ENCODE results near the gene STK17A.

Gene STK17A

DNA sequence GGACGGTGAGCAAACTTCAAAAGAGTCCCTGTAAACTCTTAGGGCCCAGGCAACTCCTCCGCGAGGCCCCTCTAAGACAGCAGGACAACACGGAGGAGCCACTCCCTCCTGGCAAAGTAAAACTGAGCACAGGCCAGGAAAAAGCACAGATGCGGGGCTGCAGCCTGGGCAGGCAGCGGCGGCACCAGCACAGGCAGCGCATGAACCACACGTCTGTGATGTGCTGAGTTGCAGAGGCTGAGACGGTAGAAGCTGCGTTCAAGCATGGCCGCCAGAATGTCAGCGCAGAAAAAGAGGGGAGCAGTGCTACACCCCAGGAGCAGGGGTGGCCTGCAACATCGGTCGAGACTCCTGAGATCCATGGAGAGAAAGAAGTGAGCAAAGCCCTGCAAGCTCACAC, 46.1 kb upstream of the STK17A start:
- DNase-seq (ENCODE audit: low spot score) (no peak), ATAC-seq (ENCODE audit: low read depth) (no peak)
- H3K4me1 ChIP-seq (ENCODE audit: insufficient read depth, poor library complexity, severe bottlenecking), result peaks cover 16% of the 10 kb centered on the region
- H3K4me3 ChIP-seq (ENCODE audit: severe bottlenecking), result no peak overlapping the region
- H3K36me3 ChIP-seq (ENCODE audit: low read depth), result no peaks in the 10 kb centered on the region
- H3K27ac ChIP-seq (ENCODE audit: poor library complexity, severe bottlenecking), result peak overlapping the region; percentile 46
- H3K27me3 ChIP-seq (ENCODE audit: insufficient read depth, poor library complexity, severe bottlenecking), result no peaks in the 10 kb centered on the region
- H3K9me3 ChIP-seq (ENCODE audit: severe bottlenecking), result no peaks in the 10 kb centered on the region
- TF ChIP-seq, protein P1, sequence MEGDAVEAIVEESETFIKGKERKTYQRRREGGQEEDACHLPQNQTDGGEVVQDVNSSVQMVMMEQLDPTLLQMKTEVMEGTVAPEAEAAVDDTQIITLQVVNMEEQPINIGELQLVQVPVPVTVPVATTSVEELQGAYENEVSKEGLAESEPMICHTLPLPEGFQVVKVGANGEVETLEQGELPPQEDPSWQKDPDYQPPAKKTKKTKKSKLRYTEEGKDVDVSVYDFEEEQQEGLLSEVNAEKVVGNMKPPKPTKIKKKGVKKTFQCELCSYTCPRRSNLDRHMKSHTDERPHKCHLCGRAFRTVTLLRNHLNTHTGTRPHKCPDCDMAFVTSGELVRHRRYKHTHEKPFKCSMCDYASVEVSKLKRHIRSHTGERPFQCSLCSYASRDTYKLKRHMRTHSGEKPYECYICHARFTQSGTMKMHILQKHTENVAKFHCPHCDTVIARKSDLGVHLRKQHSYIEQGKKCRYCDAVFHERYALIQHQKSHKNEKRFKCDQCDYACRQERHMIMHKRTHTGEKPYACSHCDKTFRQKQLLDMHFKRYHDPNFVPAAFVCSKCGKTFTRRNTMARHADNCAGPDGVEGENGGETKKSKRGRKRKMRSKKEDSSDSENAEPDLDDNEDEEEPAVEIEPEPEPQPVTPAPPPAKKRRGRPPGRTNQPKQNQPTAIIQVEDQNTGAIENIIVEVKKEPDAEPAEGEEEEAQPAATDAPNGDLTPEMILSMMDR (IDR thresholded peaks at IDR 0.05; ENCODE audit: poor library complexity, severe bottlenecking), result no peak

DNA sequence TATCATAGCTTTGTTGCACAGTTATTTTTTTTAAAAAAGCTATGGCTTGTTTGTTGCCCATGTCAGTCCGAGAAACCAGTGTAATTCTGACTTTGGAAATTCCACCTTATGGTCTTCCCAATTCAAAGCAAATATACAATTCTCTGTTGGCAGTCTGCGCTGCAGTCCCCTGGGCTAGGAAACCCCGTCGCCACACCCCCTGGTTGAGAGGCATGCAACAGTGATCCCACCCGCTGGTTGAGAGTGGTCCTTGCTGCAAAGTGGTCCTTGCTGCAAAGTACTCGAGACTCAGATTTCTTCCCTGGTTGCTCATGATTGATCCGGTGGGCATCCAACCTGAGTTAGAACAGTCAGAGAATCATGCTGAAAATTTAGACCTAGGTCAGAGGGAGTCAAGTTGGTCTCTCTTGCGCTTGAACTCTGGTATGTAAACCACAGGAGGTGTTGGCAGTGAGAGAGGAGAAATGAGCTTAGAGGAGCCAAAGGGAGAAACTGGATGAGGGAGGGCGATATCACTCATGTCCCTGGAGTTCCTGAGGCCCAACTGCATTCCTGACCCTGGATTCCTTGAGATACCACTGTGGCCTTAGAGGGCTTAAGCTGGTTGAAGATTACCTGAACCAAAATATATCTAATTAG, 45.0 kb upstream of the STK17A start:
- no peaks in the 10 kb centered on the region for H3K9me3 ChIP-seq (ENCODE audit: severe bottlenecking)
- H3K36me3 ChIP-seq (ENCODE audit: low read depth), result no peaks in the 10 kb centered on the region
- TF ChIP-seq, protein P1 (IDR thresholded peaks at IDR 0.05; ENCODE audit: poor library complexity, severe bottlenecking), result no peak
- H3K4me1 ChIP-seq (ENCODE audit: insufficient read depth, poor library complexity, severe bottlenecking), result peaks cover 16% of the 10 kb centered on the region
- no peaks in the 10 kb centered on the region for H3K27me3 ChIP-seq (ENCODE audit: insufficient read depth, poor library complexity, severe bottlenecking)
- DNase-seq (ENCODE audit: low spot score), result no peak
- H3K27ac ChIP-seq (ENCODE audit: poor library complexity, severe bottlenecking), result no peak overlapping the region
- H3K4me3 ChIP-seq (ENCODE audit: severe bottlenecking), result no peak overlapping the region
- no peak for ATAC-seq (ENCODE audit: low read depth)

DNA sequence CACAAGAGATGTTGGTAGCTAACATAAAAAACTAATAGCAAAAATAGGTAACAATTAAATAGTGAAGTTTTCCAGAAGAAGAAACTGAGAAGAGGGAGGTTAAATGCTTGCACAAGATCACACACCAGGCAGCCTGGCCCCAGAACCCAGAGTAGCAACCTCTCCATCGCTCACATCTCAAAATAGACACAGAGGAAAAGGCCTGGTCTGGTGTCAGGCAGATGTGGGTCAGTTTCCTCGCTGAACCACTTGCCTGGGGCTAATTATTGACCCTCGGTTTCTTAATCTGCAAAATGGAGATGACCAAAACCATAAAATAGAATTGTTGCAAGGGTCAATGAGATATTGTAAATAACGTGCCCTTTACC, 44.5 kb upstream of the STK17A start:
- no peaks in the 10 kb centered on the region for H3K9me3 ChIP-seq (ENCODE audit: severe bottlenecking)
- no peak for DNase-seq (ENCODE audit: low spot score)
- H3K4me3 ChIP-seq (ENCODE audit: severe bottlenecking), result no peak overlapping the region
- no peaks in the 10 kb centered on the region for H3K27me3 ChIP-seq (ENCODE audit: insufficient read depth, poor library complexity, severe bottlenecking)
- H3K27ac ChIP-seq (ENCODE audit: poor library complexity, severe bottlenecking), result no peak overlapping the region
- ATAC-seq (ENCODE audit: low read depth), result no peak
- peaks cover 16% of the 10 kb centered on the region for H3K4me1 ChIP-seq (ENCODE audit: insufficient read depth, poor library complexity, severe bottlenecking)
- TF ChIP-seq, protein P1 (IDR thresholded peaks at IDR 0.05; ENCODE audit: poor library complexity, severe bottlenecking), result no peak
- no peaks in the 10 kb centered on the region for H3K36me3 ChIP-seq (ENCODE audit: low read depth)

DNA sequence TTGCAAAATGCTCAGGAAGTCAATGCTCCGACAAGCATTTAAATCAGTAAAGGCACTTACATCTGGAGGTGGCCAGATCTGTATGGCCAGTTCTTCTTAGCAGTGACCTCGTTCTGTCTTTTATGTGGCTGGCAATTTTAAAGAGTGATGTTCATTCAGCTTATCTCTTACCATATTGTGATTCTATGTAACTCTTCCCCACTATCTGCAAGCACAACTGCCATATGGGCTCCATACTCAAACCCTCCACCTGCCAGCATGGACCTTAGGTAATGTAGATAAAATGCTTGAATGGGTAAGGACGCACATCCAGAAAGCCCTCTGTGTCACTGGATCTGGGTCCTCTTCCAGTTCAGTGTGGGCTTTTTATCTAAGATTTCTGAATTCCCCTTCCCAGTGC, 42.4 kb upstream of the STK17A start:
- TF ChIP-seq, protein P1 (IDR thresholded peaks at IDR 0.05; ENCODE audit: poor library complexity, severe bottlenecking), result no peak
- peaks cover 10% of the 10 kb centered on the region for H3K4me1 ChIP-seq (ENCODE audit: insufficient read depth, poor library complexity, severe bottlenecking)
- no peaks in the 10 kb centered on the region for H3K9me3 ChIP-seq (ENCODE audit: severe bottlenecking)
- H3K36me3 ChIP-seq (ENCODE audit: low read depth), result no peaks in the 10 kb centered on the region
- no peak overlapping the region for H3K4me3 ChIP-seq (ENCODE audit: severe bottlenecking)
- ATAC-seq (ENCODE audit: low read depth) (no peak), DNase-seq (ENCODE audit: low spot score) (no peak)
- H3K27ac ChIP-seq (ENCODE audit: poor library complexity, severe bottlenecking), result no peak overlapping the region
- no peaks in the 10 kb centered on the region for H3K27me3 ChIP-seq (ENCODE audit: insufficient read depth, poor library complexity, severe bottlenecking)

DNA sequence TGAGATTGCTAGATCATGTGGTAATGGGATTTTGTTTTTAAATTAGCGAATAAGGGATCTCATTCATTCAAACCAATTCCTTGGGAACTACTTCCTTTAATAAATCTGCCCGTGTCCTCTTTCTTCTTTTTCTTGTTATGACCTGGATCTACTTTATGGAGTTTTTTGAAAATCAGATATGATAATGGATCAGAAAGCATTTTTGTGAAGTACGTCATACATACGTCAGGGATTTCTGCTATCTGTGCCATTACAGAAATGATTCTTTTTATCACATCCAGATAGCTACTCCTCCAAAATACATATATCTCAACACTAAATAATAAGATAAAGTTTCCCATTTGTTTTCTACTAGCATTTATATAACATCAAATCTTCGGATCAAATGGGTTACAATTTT, 40.2 kb upstream of the STK17A start:
- ATAC-seq (ENCODE audit: low read depth) (no peak), DNase-seq (ENCODE audit: low spot score) (no peak)
- Histone ChIP-seq H3K4me3 (ENCODE audit: severe bottlenecking) (no peak overlapping the region), H3K27me3 (ENCODE audit: insufficient read depth, poor library complexity, severe bottlenecking) (no peaks in the 10 kb centered on the region), H3K4me1 (ENCODE audit: insufficient read depth, poor library complexity, severe bottlenecking) (no peaks in the 10 kb centered on the region), H3K27ac (ENCODE audit: poor library complexity, severe bottlenecking) (no peak overlapping the region), H3K9me3 (ENCODE audit: severe bottlenecking) (peaks cover 4% of the 10 kb centered on the region), H3K36me3 (ENCODE audit: low read depth) (no peaks in the 10 kb centered on the region)
- TF ChIP-seq, protein P1 (IDR thresholded peaks at IDR 0.05; ENCODE audit: poor library complexity, severe bottlenecking), result no peak

Measured in RWPE2 (cell line).